Lower lobe of right lung (tissue), 2 donors: ENCODE results near the gene SUMO3. TPM values are rescaled to one million over a fixed set of nuclear protein-coding genes. Genes with fewer than 3 reads are reported as not detected.

Experiments used
- ATAC-seq, 2 donors: fragments of 200-7000 bp; cut with Tn5 transposase; one replicate each; pipeline ENCODE4 v1.9.1; 2020 to 2022; ENCODE audit warnings: mild to moderate bottlenecking in 2 of 2, moderate library complexity in 2 of 2
- DNase-seq: peaks from one replicate; pipeline ENCODE4 v3.0.0-alpha.2; 2020
- H3K27ac ChIP-seq: fragments of 200-600 bp; one replicate; pipeline ENCODE4 v1.8.0; 2022
- H3K27me3 ChIP-seq: fragments of 200-600 bp; one replicate; pipeline ENCODE4 v1.8.0; 2022; ENCODE audit warnings: low read depth
- H3K36me3 ChIP-seq: fragments of 200-600 bp; one replicate; pipeline ENCODE4 v1.8.0; 2022; ENCODE audit warnings: mild to moderate bottlenecking
- H3K4me1 ChIP-seq: fragments of 200-600 bp; one replicate; pipeline ENCODE4 v1.8.0; 2022
- H3K4me3 ChIP-seq: fragments of 200-600 bp; one replicate; pipeline ENCODE4 v1.8.0; 2022; ENCODE audit warnings: mild to moderate bottlenecking
- H3K9me3 ChIP-seq: fragments of 200-600 bp; one replicate; pipeline ENCODE4 v1.8.0; 2022
- intact Hi-C: fragments of 100-400 bp; cut with DNase I; formaldehyde crosslinking; loops from one replicate; pipeline ENCODE4 v1.11.0; 2022
- total RNA-seq: library from RNA; stranded (reverse); fragmentation: NEBNext Ultra II Directional; extraction: Animal tissue kit (Norgen Biotek cat#: 25700); gene quantifications from one replicate; pipeline ENCODE4 v1.2.1, GENCODE V29; 2021
- TF ChIP-seq, protein P1 (sequence below): fragments of 200-600 bp; IDR thresholded peaks from one replicate; pipeline ENCODE4 v1.8.0; 2022; ENCODE audit warnings: antibody characterized with exemption, mild to moderate bottlenecking
- donor health status: DM: no; HTN: yes; CAD: no; lungs with severe emphysema.

SUMO3 gene
- total RNA-seq, 1 donor from 2014 or later = 88.2 TPM

DNA sequence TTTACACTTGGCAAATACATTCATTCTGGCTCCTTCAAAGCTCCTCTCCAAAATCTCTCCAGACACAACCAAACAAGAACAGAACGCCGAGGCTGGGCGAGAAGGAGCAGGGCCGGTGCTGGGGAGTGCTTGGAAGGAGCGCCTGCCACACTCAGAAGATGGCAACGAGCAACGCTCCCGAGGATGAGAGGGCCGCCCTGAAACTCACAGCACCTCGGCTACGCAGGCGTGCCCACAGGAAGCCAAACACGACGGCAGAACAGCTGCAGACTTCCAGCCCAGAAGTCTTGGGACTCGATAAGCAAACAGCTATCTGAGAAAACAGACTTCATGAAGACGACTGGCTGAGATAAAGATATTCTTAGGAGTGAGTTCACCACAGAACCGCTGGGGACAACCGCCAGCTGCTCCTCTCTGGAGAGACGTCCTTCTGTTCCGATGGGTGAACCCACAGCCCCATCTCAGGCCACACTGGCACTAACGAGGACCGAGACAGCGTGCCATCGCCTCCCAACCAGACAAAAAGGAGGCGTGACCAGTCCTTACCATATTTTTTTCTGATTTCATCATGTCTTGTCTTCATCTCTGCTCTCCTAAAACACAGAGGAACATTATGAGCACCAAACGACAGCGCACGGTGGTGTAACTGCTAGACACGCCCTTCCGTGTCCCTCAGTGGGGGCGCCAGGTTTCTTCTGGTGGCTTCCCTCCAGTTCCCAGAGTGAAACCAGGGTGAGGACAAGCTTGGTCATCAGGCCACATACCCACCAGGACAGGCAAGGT is 37.0 kb upstream of the SUMO3 start:
- DNase-seq = no peak
- Histone ChIP-seq H3K27ac (no peak overlapping the region), H3K4me1 (peaks cover 7% of the 10 kb centered on the region), H3K9me3 (no peaks in the 10 kb centered on the region), H3K27me3 (no peaks in the 10 kb centered on the region), H3K4me3 (no peak overlapping the region), H3K36me3 (peaks cover 100% of the 10 kb centered on the region)
- TF ChIP-seq, protein P1, sequence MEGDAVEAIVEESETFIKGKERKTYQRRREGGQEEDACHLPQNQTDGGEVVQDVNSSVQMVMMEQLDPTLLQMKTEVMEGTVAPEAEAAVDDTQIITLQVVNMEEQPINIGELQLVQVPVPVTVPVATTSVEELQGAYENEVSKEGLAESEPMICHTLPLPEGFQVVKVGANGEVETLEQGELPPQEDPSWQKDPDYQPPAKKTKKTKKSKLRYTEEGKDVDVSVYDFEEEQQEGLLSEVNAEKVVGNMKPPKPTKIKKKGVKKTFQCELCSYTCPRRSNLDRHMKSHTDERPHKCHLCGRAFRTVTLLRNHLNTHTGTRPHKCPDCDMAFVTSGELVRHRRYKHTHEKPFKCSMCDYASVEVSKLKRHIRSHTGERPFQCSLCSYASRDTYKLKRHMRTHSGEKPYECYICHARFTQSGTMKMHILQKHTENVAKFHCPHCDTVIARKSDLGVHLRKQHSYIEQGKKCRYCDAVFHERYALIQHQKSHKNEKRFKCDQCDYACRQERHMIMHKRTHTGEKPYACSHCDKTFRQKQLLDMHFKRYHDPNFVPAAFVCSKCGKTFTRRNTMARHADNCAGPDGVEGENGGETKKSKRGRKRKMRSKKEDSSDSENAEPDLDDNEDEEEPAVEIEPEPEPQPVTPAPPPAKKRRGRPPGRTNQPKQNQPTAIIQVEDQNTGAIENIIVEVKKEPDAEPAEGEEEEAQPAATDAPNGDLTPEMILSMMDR = no peak
- ATAC-seq = no peak
- intact Hi-C loops = no loop called here

DNA sequence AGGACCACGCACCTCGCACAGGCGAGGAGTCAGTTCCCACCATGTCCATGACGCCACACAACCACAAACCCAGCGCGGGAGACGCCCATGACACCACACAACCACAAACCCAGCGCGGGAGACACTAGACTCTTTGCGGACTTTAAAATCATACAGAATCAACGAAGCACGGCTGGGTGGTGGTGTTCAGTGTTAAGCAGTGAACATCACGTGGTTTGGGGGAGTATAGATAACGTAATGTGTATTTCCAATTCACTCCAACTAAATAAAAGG is 36.5 kb upstream of the SUMO3 start:
- H3K4me3 ChIP-seq = no peak overlapping the region
- peaks cover 100% of the 10 kb centered on the region for H3K36me3 ChIP-seq
- no peak for DNase-seq
- no peaks in the 10 kb centered on the region for H3K27me3 ChIP-seq
- intact Hi-C loops = no loop called here
- H3K9me3 ChIP-seq = no peaks in the 10 kb centered on the region
- H3K4me1 ChIP-seq = peaks cover 7% of the 10 kb centered on the region
- H3K27ac ChIP-seq = no peak overlapping the region
- no peak for ATAC-seq
- TF ChIP-seq, protein P1 = no peak

DNA sequence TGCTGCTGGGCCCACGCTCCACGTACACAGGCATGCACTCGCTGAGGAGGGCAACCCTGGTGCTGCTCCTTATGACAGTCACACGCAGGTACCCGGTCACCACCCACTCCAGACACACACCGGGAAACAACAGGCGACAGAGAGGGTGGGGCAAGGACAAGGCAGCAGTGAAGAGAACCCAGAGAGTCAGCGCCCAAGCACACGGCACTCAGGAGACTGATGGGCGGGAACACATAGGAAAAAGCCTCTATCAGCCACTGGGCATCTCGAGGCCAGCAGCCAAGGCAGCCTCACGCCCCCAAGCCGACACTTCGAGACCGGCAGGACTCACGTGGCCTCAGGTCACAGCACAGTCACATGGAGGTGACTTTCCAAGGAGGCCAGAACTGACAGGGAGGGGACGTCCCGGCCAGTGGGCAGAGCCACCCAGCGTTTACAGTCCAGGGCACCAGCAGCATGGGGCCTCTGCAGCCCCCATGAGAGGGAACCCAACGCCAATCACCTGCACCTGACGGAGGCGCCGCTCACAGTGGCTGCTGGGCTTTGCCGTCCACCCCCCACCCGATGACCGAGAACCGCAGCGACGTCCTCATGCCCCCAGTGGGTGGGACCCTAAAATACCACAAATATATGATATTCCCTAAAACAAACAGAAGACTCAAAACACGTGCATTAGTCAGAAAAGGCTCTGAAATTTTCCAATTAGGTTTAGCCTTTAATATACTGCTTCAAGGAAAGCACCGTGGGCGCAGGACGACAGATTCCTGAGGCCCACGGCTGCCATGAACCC is 35.9 kb upstream of the SUMO3 start:
- Histone ChIP-seq H3K4me3 (no peak overlapping the region), H3K27ac (no peak overlapping the region), H3K27me3 (no peaks in the 10 kb centered on the region), H3K36me3 (peaks cover 100% of the 10 kb centered on the region), H3K9me3 (no peaks in the 10 kb centered on the region), H3K4me1 (peaks cover 2% of the 10 kb centered on the region)
- ATAC-seq (peak in 1 of 2 donors; percentile 13), DNase-seq (no peak)
- intact Hi-C loops = no loop called here
- TF ChIP-seq, protein P1 = no peak

DNA sequence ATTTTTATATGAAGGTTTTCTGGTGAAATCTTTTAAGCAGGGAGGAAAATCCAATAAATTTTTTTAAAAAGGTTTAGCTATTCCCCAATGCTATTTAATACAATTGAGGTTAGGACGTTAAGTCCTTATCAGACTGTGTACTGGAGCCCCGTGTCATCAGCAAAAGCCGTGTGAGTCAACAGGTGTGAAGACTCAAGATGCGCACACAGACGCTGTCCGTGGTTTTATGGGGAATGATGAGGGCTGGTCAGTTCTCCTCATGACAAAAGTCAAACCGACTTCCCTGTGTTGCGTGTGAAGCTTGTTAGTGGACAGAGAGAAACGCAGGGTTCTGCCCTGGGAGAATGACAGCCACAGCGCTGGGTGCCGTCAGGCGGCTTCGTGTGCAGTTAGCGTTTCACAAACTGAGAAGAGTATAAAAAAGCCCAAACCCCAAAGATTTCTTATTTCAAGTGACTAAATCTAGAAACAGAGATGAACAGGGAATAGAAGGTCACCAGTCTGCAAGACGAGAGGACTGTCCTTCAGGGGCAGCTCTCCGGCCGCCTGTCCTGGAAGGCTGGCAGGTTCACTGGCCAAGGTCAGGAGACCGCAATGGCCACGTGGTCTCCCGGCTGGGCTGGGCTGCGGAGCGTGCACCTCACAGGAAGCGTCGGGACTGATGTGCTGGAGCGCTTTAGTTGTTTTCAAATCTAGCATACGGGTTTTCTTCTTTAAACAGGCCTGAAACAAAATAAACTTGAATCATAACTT is 33.2 kb upstream of the SUMO3 start:
- no peaks in the 10 kb centered on the region for H3K27me3 ChIP-seq
- no peaks in the 10 kb centered on the region for H3K9me3 ChIP-seq
- H3K4me1 ChIP-seq = peaks cover 10% of the 10 kb centered on the region
- H3K4me3 ChIP-seq = no peak overlapping the region
- no peak for ATAC-seq
- TF ChIP-seq, protein P1 = no peak
- H3K27ac ChIP-seq = no peak overlapping the region
- no peak for DNase-seq
- intact Hi-C loops = no loop called here
- peaks cover 76% of the 10 kb centered on the region for H3K36me3 ChIP-seq

DNA sequence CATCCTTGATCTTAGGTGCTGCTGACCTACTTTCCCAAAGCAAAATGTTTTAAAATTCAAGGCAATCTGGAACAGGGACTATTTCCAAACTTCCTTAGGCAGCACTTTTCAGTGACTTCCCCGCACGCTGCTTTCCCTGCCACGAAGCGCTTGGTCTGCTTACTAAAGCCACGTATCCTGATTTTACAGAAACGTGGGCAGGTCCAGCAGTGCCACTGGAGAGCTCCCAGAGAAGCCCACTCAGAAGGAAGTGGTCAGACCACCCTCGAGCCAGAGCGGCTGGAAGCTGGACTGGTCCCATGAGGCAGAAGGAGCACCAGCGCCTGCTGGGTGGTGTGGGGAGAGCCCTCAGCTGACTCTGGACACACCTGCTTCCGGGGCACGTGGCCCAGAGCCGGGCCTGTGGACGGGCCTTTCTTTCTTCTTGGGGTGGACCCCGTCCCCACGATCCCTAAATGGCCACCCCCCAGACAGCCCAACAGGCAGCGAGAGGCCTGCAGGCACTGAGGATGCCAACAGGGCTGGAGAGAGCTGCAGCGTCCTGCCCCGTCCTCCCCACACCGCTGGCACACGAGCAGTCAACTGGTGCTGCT is 32.4 kb upstream of the SUMO3 start:
- DNase-seq = no peak
- H3K4me1 ChIP-seq = peaks cover 18% of the 10 kb centered on the region
- intact Hi-C loops = no loop called here

More for the DNA sequence above, 32.4 kb upstream of the SUMO3 start:
- TF ChIP-seq, protein P1 = no peak
- Histone ChIP-seq H3K9me3 (no peaks in the 10 kb centered on the region), H3K27me3 (no peaks in the 10 kb centered on the region), H3K36me3 (peaks cover 69% of the 10 kb centered on the region), H3K4me3 (no peak overlapping the region), H3K27ac (no peak overlapping the region)
- no peak for ATAC-seq
